M059J (cell line): Measurements from ENCODE around the gene SLC9A8. TPM values are rescaled to one million over a fixed set of nuclear protein-coding genes. Genes with fewer than 3 reads are reported as not detected.
A peak's percentile ranks its signal among the peaks of the same experiment; 100 is the strongest.
"Not testable (repeated sequence)": the region's sequence is repeated elsewhere in the genome, so short reads cannot be mapped to it uniquely, and the experiment has no call there.

ENCODE experiments used
- DNase-seq: peaks from one replicate; pipeline ENCODE4 v3.0.0-alpha.2; 2012; ENCODE audit warnings: low read depth
- total RNA-seq: library from RNA; depleted of rRNA; stranded (reverse); fragments of >200 nt; shearing (Covaris generic); gene quantifications from 2 replicates; pipeline ENCODE4 v1.2.3, GENCODE V29; 2014; rRNA removed

SLC9A8 gene, protein sequence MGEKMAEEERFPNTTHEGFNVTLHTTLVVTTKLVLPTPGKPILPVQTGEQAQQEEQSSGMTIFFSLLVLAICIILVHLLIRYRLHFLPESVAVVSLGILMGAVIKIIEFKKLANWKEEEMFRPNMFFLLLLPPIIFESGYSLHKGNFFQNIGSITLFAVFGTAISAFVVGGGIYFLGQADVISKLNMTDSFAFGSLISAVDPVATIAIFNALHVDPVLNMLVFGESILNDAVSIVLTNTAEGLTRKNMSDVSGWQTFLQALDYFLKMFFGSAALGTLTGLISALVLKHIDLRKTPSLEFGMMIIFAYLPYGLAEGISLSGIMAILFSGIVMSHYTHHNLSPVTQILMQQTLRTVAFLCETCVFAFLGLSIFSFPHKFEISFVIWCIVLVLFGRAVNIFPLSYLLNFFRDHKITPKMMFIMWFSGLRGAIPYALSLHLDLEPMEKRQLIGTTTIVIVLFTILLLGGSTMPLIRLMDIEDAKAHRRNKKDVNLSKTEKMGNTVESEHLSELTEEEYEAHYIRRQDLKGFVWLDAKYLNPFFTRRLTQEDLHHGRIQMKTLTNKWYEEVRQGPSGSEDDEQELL
- 6.0 and 9.0 TPM in 2 replicates for total RNA-seq

- DNase-seq: peak; percentile 97
These were observed at the start of gene SLC9A8 for GRCh38 chr20:49812507-49813304. Gene SLC9A8, plus strand, starts transcription at chr20:49812828. Its CDS starts 95 bp downstream, at chr20:49812923.

GRCh38 chr20:49762940-49763766 is 49.5 kb upstream of the SLC9A8 start:
- DNase-seq: peak; percentile 81

GRCh38 chr20:49765413-49765736 is 47.3 kb upstream of the SLC9A8 start:
- no peak for DNase-seq

- no peak for DNase-seq
These were observed 46.6 kb upstream of the SLC9A8 start for GRCh38 chr20:49765846-49766541.

DNA sequence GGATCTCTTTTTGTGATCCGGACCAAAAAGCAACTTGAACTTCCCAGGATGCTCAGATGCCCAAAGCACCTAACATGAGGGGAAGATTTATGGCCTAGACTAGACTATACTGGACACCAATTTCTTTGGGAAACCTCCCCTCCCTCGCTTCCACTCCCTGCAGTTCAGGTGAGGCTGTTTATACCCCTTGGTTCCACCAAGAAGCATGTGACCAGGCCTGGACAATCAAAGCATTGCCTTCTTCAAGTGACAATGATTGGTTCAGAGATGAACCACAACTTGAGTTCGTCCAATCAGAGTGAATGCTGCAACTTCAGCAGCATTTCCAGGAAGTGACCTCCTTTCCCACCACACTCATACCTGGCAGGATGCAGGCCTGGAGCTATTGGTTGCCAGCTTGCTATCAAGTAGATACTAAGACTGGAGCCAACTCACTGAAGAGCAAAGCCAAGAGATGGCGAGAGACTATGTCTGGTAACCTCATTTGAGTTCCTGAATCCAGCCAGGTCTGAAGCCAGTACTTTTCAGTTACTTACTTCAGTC is 45.6 kb upstream of the SLC9A8 start:
- no peak for DNase-seq

GRCh38 chr20:49768204-49769047 is 44.2 kb upstream of the SLC9A8 start:
- DNase-seq: peak; percentile 97

DNA sequence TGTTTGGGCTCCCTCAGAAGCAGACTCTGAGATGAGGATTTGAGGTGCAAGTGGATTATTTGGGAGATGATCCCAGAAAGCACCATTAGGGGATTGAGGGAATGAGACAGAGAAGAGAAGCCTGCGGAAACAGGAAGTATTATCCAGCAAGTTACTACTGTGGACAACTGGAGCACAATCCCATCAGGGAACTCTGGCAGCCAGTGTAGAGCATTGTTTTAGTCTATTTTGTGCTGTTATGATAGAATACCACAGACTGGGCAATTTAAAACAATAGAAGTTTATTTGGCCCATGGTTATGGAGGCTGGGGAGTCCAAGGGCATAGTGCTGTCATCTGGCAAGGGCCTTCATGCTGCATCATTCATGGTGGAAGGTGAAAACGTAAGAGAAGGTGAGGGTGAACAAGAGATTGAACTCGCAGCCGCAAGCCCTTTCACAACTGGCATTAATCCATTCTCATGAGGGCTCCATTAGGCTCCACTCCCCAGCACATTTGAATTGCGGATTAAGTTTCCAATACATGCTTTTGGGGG is 43.5 kb upstream of the SLC9A8 start:
- no peak for DNase-seq

- no peak for DNase-seq
These were observed 42.0 kb upstream of the SLC9A8 start for GRCh38 chr20:49770634-49771033.

GRCh38 chr20:49774213-49774612 is 38.4 kb upstream of the SLC9A8 start:
- not testable (repeated sequence) for DNase-seq

DNA sequence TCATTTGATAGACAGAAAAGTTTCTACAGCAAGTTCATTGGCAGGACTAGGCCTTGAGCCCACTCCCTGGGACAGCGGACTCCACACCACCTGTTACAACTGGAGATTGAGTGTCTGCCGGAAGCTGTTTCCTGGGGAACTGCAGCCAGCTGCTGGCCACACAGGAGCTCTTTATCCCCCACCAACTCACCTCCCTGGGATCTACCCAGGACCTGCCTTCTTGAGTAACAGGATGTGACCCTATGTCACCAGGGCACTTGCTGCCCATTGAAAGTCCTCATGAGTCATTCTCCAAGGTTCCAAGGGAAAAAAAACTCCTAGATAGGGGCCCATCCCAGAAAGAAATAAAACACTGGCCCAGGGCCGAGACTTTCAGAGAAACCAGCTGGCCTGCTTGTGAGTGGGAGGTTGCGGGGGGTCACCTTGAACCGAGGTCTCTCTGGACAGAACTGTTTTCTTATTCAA is 37.4 kb upstream of the SLC9A8 start:
- DNase-seq: peak; percentile 99

- no peak for DNase-seq
These were observed 32.7 kb upstream of the SLC9A8 start for GRCh38 chr20:49779972-49780371.

DNA sequence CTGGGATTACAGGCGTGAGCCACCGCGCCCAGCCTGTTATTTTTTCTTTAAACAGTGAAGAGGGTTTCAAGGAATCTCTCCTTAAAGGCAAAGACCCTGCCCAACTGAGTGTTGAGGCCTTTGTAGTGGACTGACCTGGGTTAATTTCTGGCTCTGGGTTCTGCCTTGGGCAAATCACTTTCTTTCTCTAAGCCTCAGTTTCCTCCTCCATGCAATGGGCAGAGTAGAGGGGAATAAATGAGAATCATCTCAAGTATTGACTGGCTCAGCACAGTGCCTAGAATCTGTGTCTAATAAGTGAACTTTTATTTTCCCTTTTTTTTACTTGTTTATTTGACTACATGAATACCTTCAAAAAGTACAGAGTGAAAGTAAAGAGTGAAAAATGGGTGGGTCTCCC is 31.0 kb upstream of the SLC9A8 start:
- DNase-seq: no peak

- DNase-seq: not testable (repeated sequence)
These were observed 30.2 kb upstream of the SLC9A8 start for GRCh38 chr20:49782439-49782838.

GRCh38 chr20:49783021-49783995 is 29.3 kb upstream of the SLC9A8 start:
- DNase-seq: not testable (repeated sequence)

DNA sequence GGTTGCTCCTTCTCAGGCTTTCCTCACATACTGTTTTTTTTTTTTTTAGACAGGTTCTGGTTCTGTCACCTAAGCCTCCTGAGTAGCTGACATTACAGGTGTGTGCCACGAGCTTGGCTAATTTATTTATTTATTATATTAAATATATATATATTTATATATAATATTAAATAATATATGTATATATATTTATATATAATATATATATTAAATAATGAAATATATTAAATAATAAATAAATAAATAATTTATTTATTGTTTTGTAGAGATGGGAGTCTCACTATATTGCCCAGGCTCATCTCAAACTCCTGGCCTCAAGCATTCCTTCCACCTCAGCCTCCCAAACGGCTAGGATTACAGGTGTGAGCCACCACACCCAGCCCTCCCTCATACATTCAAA is 28.3 kb upstream of the SLC9A8 start:
- no peak for DNase-seq

DNA sequence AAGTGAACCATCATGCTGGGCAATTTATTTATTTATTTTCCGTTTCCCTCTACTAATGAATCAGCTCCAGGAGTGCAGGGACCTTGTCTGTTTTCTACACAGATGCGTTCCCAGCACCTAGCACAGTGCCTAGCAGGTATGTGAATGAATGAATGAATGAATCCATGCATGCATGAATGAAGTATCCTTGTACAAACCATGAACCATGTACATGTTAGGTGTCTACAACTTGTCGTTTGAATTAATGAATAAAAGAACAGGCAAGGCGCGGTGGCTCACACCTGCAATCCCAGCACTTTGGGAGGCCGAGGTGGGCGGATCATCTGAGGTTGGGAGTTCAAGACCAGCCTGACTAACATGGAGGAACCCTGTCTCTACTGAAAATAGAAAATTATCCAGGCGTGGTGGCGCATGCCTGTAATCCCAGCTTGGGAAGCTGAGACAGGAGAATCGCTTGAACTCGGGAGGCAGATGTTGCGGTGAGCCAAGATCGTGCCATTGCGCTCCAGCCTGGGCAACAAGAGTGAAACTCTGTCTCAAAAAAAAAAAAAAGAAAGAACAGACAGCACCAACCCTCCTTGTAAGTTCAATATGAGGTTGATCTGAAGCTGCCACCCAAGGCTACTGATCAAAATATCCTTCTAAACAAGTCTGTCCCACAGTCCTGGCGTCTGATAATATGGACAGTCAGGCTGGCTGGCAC is 27.3 kb upstream of the SLC9A8 start:
- DNase-seq: no peak

DNA sequence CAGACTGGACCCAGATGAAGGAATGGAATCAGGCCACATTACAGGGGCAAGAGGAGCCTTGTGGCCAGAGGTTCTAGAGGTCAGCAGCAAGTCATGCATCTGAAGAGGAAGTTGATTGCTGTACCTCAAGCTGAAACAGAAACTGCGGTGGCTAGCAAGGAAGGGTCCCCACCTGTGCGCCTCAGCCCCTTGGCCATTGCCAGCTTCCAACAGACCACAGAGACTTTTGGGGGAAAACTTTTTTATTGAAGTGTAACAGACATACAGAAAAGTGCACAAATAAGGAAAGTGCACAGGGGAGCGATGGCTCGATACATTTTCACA is 26.8 kb upstream of the SLC9A8 start:
- DNase-seq: no peak

- no peak for DNase-seq
These were observed 26.4 kb upstream of the SLC9A8 start for GRCh38 chr20:49786196-49786595.
